MCF 10A (cell line): ENCODE data around the gene VAV3. TPM values are rescaled to one million over a fixed set of nuclear protein-coding genes. Genes with fewer than 3 reads are reported as not detected.

ENCODE experiments used
- BruUV-seq: library from RNA; stranded (reverse); fragments of 400-500 nt; replicated peaks from 2 replicates; lab custom pipeline; 2021; lab: Mats Ljungman, UMichigan
- CTCF ChIA-PET: fragments of 300-600 bp; sonication (Branson Sonifier 250); formaldehyde crosslinking; extraction: SDS; loops from one replicate; lab custom pipeline; 2021; ENCODE audit warnings: antibody characterized with exemption, inconsistent platforms; lab: Yijun Ruan, JAX
- POLR2A ChIA-PET: fragments of 300-600, 350-650 bp; sonication (Branson Sonifier 250); formaldehyde crosslinking; extraction: SDS; loops from one replicate; lab custom pipeline; 2020; ENCODE audit warnings: antibody characterized with exemption, inconsistent platforms; lab: Yijun Ruan, JAX
- DNase-seq: peaks from one replicate; pipeline ENCODE4 v3.0.0-alpha.2; 2018; ENCODE audit not compliant: unreplicated experiment
- H3K27ac Mint-ChIP-seq: one replicate; pipeline ENCODE4 v1.8.0; 2022; ENCODE audit warnings: mild to moderate bottlenecking, low read depth, mixed read lengths; ENCODE audit not compliant: unreplicated experiment
- H3K27me3 Mint-ChIP-seq: one replicate; pipeline ENCODE4 v1.8.0; 2022; ENCODE audit warnings: mixed read lengths; ENCODE audit not compliant: insufficient read depth, unreplicated experiment
- H3K36me3 Mint-ChIP-seq: one replicate; pipeline ENCODE4 v1.8.0; 2022; ENCODE audit warnings: mild to moderate bottlenecking, moderate library complexity, mixed read lengths; ENCODE audit not compliant: insufficient read depth, unreplicated experiment
- H3K4me1 Mint-ChIP-seq: one replicate; pipeline ENCODE4 v1.8.0; 2022; ENCODE audit warnings: mixed read lengths; ENCODE audit not compliant: insufficient read depth, unreplicated experiment
- H3K4me3 Mint-ChIP-seq: one replicate; pipeline ENCODE4 v1.8.0; 2022; ENCODE audit warnings: mild to moderate bottlenecking, moderate library complexity, mixed read lengths; ENCODE audit not compliant: unreplicated experiment
- H3K9me3 Mint-ChIP-seq: one replicate; pipeline ENCODE4 v1.8.0; 2022; ENCODE audit warnings: mixed read lengths; ENCODE audit not compliant: unreplicated experiment
- CTCF ChIP-seq: fragments of 200-600 bp; IDR thresholded peaks from one replicate; pipeline ENCODE4 v1.8.0; 2022; ENCODE audit warnings: antibody characterized with exemption, mild to moderate bottlenecking; ENCODE audit not compliant: unreplicated experiment
- intact Hi-C: fragments of 100-400 bp; cut with micrococcal nuclease; formaldehyde crosslinking; loops from 2 replicates; pipeline ENCODE4 v1.14.1; 2022
- total RNA-seq: library from RNA; stranded (reverse); gene quantifications from 2 replicates; pipeline ENCODE4 v1.2.3, GENCODE V29; 2022

VAV3 gene
- total RNA-seq, 1 experiment from 2014 or later = 2.0 TPM

- no TSS peak for BruUV-seq
- Mint-ChIP-seq H3K4me1 (peaks cover 27% of the 10 kb centered on the region), H3K4me3 (no peak overlapping the region), H3K36me3 (no peaks in the 10 kb centered on the region), H3K9me3 (no peaks in the 10 kb centered on the region), H3K27ac (peak overlapping the region; percentile 23), H3K27me3 (no peaks in the 10 kb centered on the region)
- TF ChIP-seq CTCF = no peak
- ChIA-PET CTCF (interaction anchor here (0.6 to 1.8 kb wide), 10 partner anchors 12 to 249 kb away, joined by 3 to 6 read pairs (median 4); no protein-coding TSS in a partner anchor), POLR2A (interaction anchor here (1.1 to 2.5 kb wide), 9 partner anchors 10 to 98 kb away, joined by 3 to 22 read pairs (median 5); no protein-coding TSS in a partner anchor)
- DNase-seq = no peak
- intact Hi-C loops = loop anchor here (5.0 kb wide), 1 partner anchor 98 kb away; no protein-coding TSS in a partner anchor
Measured at GRCh38 chr1:107649023-107649422, 316.0 kb downstream of the VAV3 start.

GRCh38 chr1:107648071-107648470 lies 316.9 kb downstream of the VAV3 start:
- POLR2A ChIA-PET = interaction anchor here (0.9 to 2.5 kb wide), 10 partner anchors 10 to 99 kb away, joined by 3 to 22 read pairs (median 4); no protein-coding TSS in a partner anchor
- peak overlapping the region; percentile 54 for H3K27ac Mint-ChIP-seq
- peaks cover 35% of the 10 kb centered on the region for H3K4me1 Mint-ChIP-seq
- peak; percentile 73 for DNase-seq
- H3K9me3 Mint-ChIP-seq = no peaks in the 10 kb centered on the region
- intact Hi-C loops = loop anchor here (5.0 kb wide), 1 partner anchor 99 kb away; no protein-coding TSS in a partner anchor
- peaks cover 2% of the 10 kb centered on the region for H3K36me3 Mint-ChIP-seq
- BruUV-seq = no TSS peak
- no peak for TF ChIP-seq CTCF
- H3K4me3 Mint-ChIP-seq = no peak overlapping the region
- H3K27me3 Mint-ChIP-seq = no peaks in the 10 kb centered on the region
- CTCF ChIA-PET = interaction anchor here (0.6 to 1.8 kb wide), 4 partner anchors 31 to 340 kb away, joined by 3 to 4 read pairs (median 3); no protein-coding TSS in a partner anchor

DNA sequence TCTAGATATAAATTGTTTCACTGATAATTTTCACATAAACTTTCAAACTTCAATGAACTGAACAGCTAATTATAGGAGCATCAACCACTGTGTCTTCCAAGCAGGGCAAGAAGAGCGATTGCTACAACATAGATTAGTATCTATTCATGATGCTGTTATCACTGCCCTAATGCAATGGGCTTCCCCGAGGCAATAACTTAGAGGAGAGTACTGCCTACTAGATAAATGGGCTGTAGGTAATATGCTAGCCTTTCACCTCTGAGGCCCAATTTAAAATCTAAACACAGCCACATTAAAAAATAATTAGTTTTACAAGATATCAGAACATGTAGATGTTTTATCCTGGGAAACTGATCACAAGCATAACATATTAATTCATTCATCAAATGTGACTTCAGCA lies 318.0 kb downstream of the VAV3 start:
- BruUV-seq = no TSS peak
- no peak for TF ChIP-seq CTCF

GRCh38 chr1:107643766-107644165 lies 321.2 kb downstream of the VAV3 start:
- POLR2A ChIA-PET = interaction anchor here (1.2 to 1.8 kb wide), 2 partner anchors 23 to 27 kb away, joined by 4 to 6 read pairs; no protein-coding TSS in a partner anchor

More for the DNA sequence above, 318.0 kb downstream of the VAV3 start:
- Mint-ChIP-seq H3K4me1 (peaks cover 33% of the 10 kb centered on the region), H3K9me3 (no peaks in the 10 kb centered on the region), H3K27me3 (no peaks in the 10 kb centered on the region), H3K4me3 (no peak overlapping the region), H3K27ac (no peak overlapping the region), H3K36me3 (peaks cover 13% of the 10 kb centered on the region)
- ChIA-PET POLR2A (interaction anchor here (1.2 kb wide), 1 partner anchor 41 kb away, joined by 4 read pairs; no protein-coding TSS in a partner anchor), CTCF (interaction anchor here (1.3 kb wide), 1 partner anchor 117 kb away, joined by 3 read pairs; no protein-coding TSS in a partner anchor)
- intact Hi-C loops = loop anchor here (5.0 kb wide), 1 partner anchor 100 kb away; no protein-coding TSS in a partner anchor
- no peak for DNase-seq

More at GRCh38 chr1:107643766-107644165, 321.2 kb downstream of the VAV3 start:
- intact Hi-C loops = no loop called here
- BruUV-seq = no TSS peak
- Mint-ChIP-seq H3K27me3 (no peaks in the 10 kb centered on the region), H3K27ac (no peak overlapping the region), H3K9me3 (no peaks in the 10 kb centered on the region), H3K36me3 (peaks cover 30% of the 10 kb centered on the region), H3K4me1 (peaks cover 20% of the 10 kb centered on the region), H3K4me3 (no peak overlapping the region)
- TF ChIP-seq CTCF = no peak
- CTCF ChIA-PET = interaction anchor here (0.6 to 1.2 kb wide), 3 partner anchors 104 to 375 kb away, joined by 3 read pairs; no protein-coding TSS in a partner anchor
- DNase-seq = no peak
